AG08396 (cell line): Measurements from ENCODE around the gene MAPT.
"Not testable (repeated sequence)": the region's sequence is repeated elsewhere in the genome, so short reads cannot be mapped to it uniquely, and the experiment has no call there.

ENCODE experiments used
- DNase-seq: peaks from one replicate; pipeline ENCODE4 v3.0.0; 2012; ENCODE audit warnings: low spot score, mixed read lengths

The MAPT gene

GRCh38 chr17:45953561-45953960 lies 59.2 kb downstream of the MAPT start:
- no peak for DNase-seq

GRCh38 chr17:45954914-45955313 lies 60.6 kb downstream of the MAPT start:
- no peak for DNase-seq

GRCh38 chr17:45955326-45955725 lies 61.0 kb downstream of the MAPT start:
- no peak for DNase-seq

- no peak for DNase-seq
Observed at GRCh38 chr17:45956090-45956489, 61.7 kb downstream of the MAPT start.

- not testable (repeated sequence) for DNase-seq
Observed at GRCh38 chr17:45956746-45957145, 62.4 kb downstream of the MAPT start.

GRCh38 chr17:45958307-45958706 lies 64.0 kb downstream of the MAPT start:
- DNase-seq = no peak

GRCh38 chr17:45958994-45959665 lies 64.8 kb downstream of the MAPT start:
- DNase-seq = no peak

GRCh38 chr17:45960311-45960710 lies 66.0 kb downstream of the MAPT start:
- no peak for DNase-seq

- DNase-seq = no peak
Observed at GRCh38 chr17:45961206-45961605, 66.9 kb downstream of the MAPT start.

- DNase-seq = no peak
Observed at GRCh38 chr17:45962221-45962972, 68.0 kb downstream of the MAPT start.

- no peak for DNase-seq
Observed at GRCh38 chr17:45963283-45963682, 68.9 kb downstream of the MAPT start.

- no peak for DNase-seq
Observed at GRCh38 chr17:45963889-45964288, 69.5 kb downstream of the MAPT start.

GRCh38 chr17:45964634-45965033 lies 70.3 kb downstream of the MAPT start:
- DNase-seq = no peak

- no peak for DNase-seq
Observed at GRCh38 chr17:45965812-45966211, 71.5 kb downstream of the MAPT start.

- no peak for DNase-seq
Observed at GRCh38 chr17:45966606-45967280, 72.4 kb downstream of the MAPT start.

- no peak for DNase-seq
Observed at GRCh38 chr17:45967378-45967777, 73.0 kb downstream of the MAPT start.

GRCh38 chr17:45968732-45969131 lies 74.4 kb downstream of the MAPT start:
- no peak for DNase-seq

- no peak for DNase-seq
Observed at GRCh38 chr17:45969726-45970125, 75.4 kb downstream of the MAPT start.

GRCh38 chr17:45970659-45971058 lies 76.3 kb downstream of the MAPT start:
- no peak for DNase-seq

GRCh38 chr17:45971698-45972141 lies 77.4 kb downstream of the MAPT start:
- DNase-seq = no peak

- DNase-seq = no peak
Observed at GRCh38 chr17:45972531-45972930, 78.2 kb downstream of the MAPT start.

- no peak for DNase-seq
Observed at GRCh38 chr17:45973099-45973780, 78.9 kb downstream of the MAPT start.
